K562 (cell line): Measurements from ENCODE around the gene TMED4. TPM values are rescaled to one million over a fixed set of nuclear protein-coding genes. Genes with fewer than 3 reads are reported as not detected.

Experiments
- CEBPB ChIP-seq: fragments of 450-650 bp; IDR thresholded peaks from 2 replicates; pipeline ENCODE4 v1.6.1; 2016; ENCODE audit warnings: missing genetic modification characterization, missing compliant biosample characterization
- FOXA3 ChIP-seq, 2 experiments: fragments of 450-650 bp in 1 of 2; sonication (generic) in 1 of 2; formaldehyde crosslinking; IDR thresholded peaks in 1 of 2; conservative IDR thresholded peaks in 1 of 2; 2 replicates each; pipeline versions ENCODE4 v1.4.0 to v1.8.0; 2020 to 2022; ENCODE audit warnings: mild to moderate bottlenecking in 2 of 2, missing genetic modification reagents in 1 of 2
- FOXK1 ChIP-seq: sonication (generic); formaldehyde crosslinking; IDR thresholded peaks from 2 replicates; pipeline ENCODE4 v1.8.0; 2022; ENCODE audit warnings: missing genetic modification reagents, mild to moderate bottlenecking, borderline replicate concordance
- GTF2E2 ChIP-seq: fragments of 200-800 bp; sonication (Bioruptor generic); IDR thresholded peaks from 2 replicates; pipeline ENCODE4 v1.6.1; 2016; ENCODE audit warnings: missing genetic modification characterization, missing compliant biosample characterization
- GTF2F1 ChIP-seq: IDR thresholded peaks from 2 replicates; pipeline ENCODE4 v1.6.1; 2011; ENCODE audit warnings: low read depth, low read length, improper control_type of control experiment
- IFI16 ChIP-seq: fragments of 250-450 bp; sonication (Bioruptor Pico); IDR thresholded peaks from 2 replicates; pipeline ENCODE4 v2.1.2; 2022; ENCODE audit warnings: mild to moderate bottlenecking, inconsistent platforms
- KAT7 ChIP-seq: sonication (generic); formaldehyde crosslinking; IDR thresholded peaks from 2 replicates; pipeline ENCODE4 v1.8.0; 2022; ENCODE audit warnings: missing genetic modification reagents, mild to moderate bottlenecking, borderline replicate concordance
- MBD2 ChIP-seq: sonication (generic); IDR thresholded peaks from 2 replicates; pipeline ENCODE4 v1.6.1; 2016; ENCODE audit warnings: low read depth, borderline replicate concordance
- POLR2H ChIP-seq: IDR thresholded peaks from 2 replicates; pipeline ENCODE4 v1.6.1; 2016; ENCODE audit warnings: missing genetic modification characterization, low read depth, mild to moderate bottlenecking, control low read depth, missing compliant biosample characterization, moderate library complexity
- POLR3A ChIP-seq: IDR thresholded peaks from 2 replicates; pipeline ENCODE4 v1.6.1; 2011; ENCODE audit warnings: borderline replicate concordance, mild to moderate bottlenecking, moderate library complexity; ENCODE audit not compliant: insufficient read length, insufficient read depth; ENCODE audit errors: extremely low read depth
- SP1 ChIP-seq: sonication (generic); formaldehyde crosslinking; IDR thresholded peaks from 2 replicates; pipeline ENCODE4 v1.8.1; 2022; ENCODE audit warnings: mild to moderate bottlenecking, missing genetic modification reagents
- SP2 ChIP-seq: IDR thresholded peaks from 2 replicates; pipeline ENCODE4 v1.6.1; 2011; ENCODE audit warnings: mild to moderate bottlenecking, low read depth, low read length, moderate library complexity; ENCODE audit not compliant: poor library complexity, severe bottlenecking; ENCODE audit errors: extremely low read depth
- SREBF2 ChIP-seq: sonication (generic); formaldehyde crosslinking; IDR thresholded peaks from 2 replicates; pipeline ENCODE4 v1.4.0; 2020; ENCODE audit warnings: mild to moderate bottlenecking, missing genetic modification reagents
- TOE1 ChIP-seq, 2 experiments: fragments of 450-650 bp in 1 of 2; sonication (generic) in 1 of 2; formaldehyde crosslinking in 1 of 2; IDR thresholded peaks; 2 replicates each; pipeline versions ENCODE4 v1.7.1 to v1.8.0; 2016 to 2022; ENCODE audit warnings: borderline replicate concordance in 2 of 2, mild to moderate bottlenecking in 2 of 2, antibody characterized with exemption in 1 of 2, inconsistent platforms in 1 of 2, low read depth in 1 of 2, missing genetic modification reagents in 1 of 2, moderate library complexity in 1 of 2
- ZNF232 ChIP-seq: sonication (generic); formaldehyde crosslinking; IDR thresholded peaks from 2 replicates; pipeline ENCODE4 v1.8.0; 2022; ENCODE audit warnings: mild to moderate bottlenecking, missing genetic modification reagents
- ZNF311 ChIP-seq: fragments of 250-450 bp; sonication (Bioruptor Pico); IDR thresholded peaks from 2 replicates; pipeline ENCODE4 v1.4.0; 2020; ENCODE audit warnings: mild to moderate bottlenecking, moderate library complexity
- ZNF584 ChIP-seq: fragments of 200-800 bp; sonication (Bioruptor generic); IDR thresholded peaks from 2 replicates; pipeline ENCODE4 v1.6.1; 2016; ENCODE audit warnings: low read depth, mild to moderate bottlenecking, missing genetic modification characterization, missing compliant biosample characterization
- polyA plus RNA-seq, 8 experiments: library from polyadenylated mRNA; depleted of rRNA in 4 of 8; stranded (reverse) in 5 of 8; unstranded in 3 of 8; fragments of >200 nt; fragmentation: Nextera tagmentation in 2 of 8; fragmentation: Illumina TruSeq in 1 of 8; extraction: Ambion mirVana in 2 of 8; extraction: Trizol in 1 of 8; gene quantifications; 2 replicates each; pipeline versions ENCODE4 v1.2.1 to v1.2.3, GENCODE V29; 2011 to 2014; ENCODE audit warnings: inconsistent platforms in 1 of 8, missing spikeins in 1 of 8
- total RNA-seq, 7 experiments: library from RNA; depleted of rRNA in 6 of 7; stranded (reverse); fragments of >200 nt in 6 of 7; fragmentation: Illumina TruSeq in 2 of 7; extraction: Trizol in 2 of 7; gene quantifications; 2 replicates each; pipeline versions ENCODE4 v1.2.1 to v1.2.3, GENCODE V29; 2011 to 2021; ENCODE audit warnings: low replicate concordance in 1 of 7
- TF ChIP-seq, protein P1 (sequence below): fragments of 450-650 bp; formaldehyde crosslinking; IDR thresholded peaks from 2 replicates; pipeline ENCODE4 v1.4.0; 2020; ENCODE audit warnings: mild to moderate bottlenecking, moderate library complexity
- TF ChIP-seq, protein P2 (sequence below): fragments of 450-650 bp; IDR thresholded peaks from 2 replicates; pipeline ENCODE4 v1.6.1; 2016
- TF ChIP-seq, protein P3 (sequence below): fragments of 250-450 bp; sonication (Bioruptor Pico); IDR thresholded peaks from 2 replicates; pipeline ENCODE4 v1.8.0; 2021; ENCODE audit warnings: borderline replicate concordance, mild to moderate bottlenecking, moderate library complexity; ENCODE audit not compliant: poor library complexity, severe bottlenecking
- TF ChIP-seq, protein P4 (sequence below): sonication (generic); formaldehyde crosslinking; IDR thresholded peaks from 2 replicates; pipeline ENCODE4 v1.8.0; 2022; ENCODE audit warnings: mild to moderate bottlenecking, low read depth, missing genetic modification reagents
- TF ChIP-seq, protein P5 (sequence below): sonication (generic); formaldehyde crosslinking; IDR thresholded peaks from 2 replicates; pipeline ENCODE4 v1.8.0; 2022; ENCODE audit warnings: mild to moderate bottlenecking, missing genetic modification reagents

TMED4 gene
- total and polyA plus RNA-seq, 9 of the 15 experiments (the other 6 are each of a cell fraction or from before 2014, with no cell fraction given) = 20.3 to 64.0 (median 42.1) TPM

DNA sequence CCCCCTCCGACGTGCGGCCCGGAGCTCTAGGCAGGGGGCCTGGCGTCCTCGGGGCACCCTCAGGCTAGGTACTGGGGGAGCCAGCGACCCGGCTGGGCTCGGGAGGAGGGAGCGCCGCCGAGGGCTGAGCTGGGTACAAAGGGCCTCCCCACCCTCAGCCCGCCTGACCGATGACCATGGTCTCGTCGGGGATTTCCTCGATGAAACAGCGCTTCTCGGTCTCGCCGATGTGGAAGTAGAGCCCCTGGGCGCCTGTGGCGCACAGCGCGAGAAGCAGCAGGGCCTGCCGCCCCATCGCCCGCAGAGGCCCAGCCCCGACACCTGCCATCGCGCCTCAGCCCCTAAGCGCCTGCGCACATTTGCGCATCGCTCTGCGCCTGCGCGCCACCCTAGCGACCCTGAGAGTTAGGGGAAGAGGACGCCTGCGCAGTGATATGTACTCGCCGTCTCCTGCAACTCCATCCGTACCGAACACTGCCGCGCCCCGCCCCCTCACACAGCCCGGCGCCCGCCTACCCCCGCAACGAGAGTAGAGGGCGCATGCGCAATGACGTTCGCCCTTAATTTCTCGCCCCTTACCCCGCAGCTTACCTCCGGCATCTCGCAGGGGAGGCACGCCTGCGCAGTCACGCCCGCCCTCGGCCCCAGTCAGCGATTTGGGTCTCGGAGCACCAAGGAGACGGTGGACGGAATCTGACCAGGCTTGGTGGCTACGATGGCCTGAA is at the start of gene TMED4 (continued):
- TF ChIP-seq ZNF584 (CRISPR knock-in tag) (no peak), IFI16 (CRISPR knock-in tag) (no peak), FOXK1 (no peak), TOE1 (IDR thresholded peaks at IDR 0.05; ENCODE audit: borderline replicate concordance) (no peak), TOE1 (CRISPR knock-in tag; IDR thresholded peaks at IDR 0.05; ENCODE audit: borderline replicate concordance, low read depth) (no peak), ZNF232 (CRISPR knock-in tag) (no peak), MBD2 (no peak), SP1 (CRISPR knock-in tag) (peak; percentile 83), ZNF311 (no peak), POLR2H (peak; percentile 73), FOXA3 (CRISPR knock-in tag; conservative IDR thresholded peaks at IDR 0.05 in 1 of 2, IDR thresholded peaks at IDR 0.05 in 1 of 2) (no peak), KAT7 (CRISPR knock-in tag) (no peak), SP2 (no peak), GTF2F1 (no peak; the same call in 1 of the 2 replicates), GTF2E2 (tag) (no peak), CEBPB (tag) (no peak), POLR3A (no peak), SREBF2 (CRISPR knock-in tag) (no peak)
- TF ChIP-seq, protein P1, sequence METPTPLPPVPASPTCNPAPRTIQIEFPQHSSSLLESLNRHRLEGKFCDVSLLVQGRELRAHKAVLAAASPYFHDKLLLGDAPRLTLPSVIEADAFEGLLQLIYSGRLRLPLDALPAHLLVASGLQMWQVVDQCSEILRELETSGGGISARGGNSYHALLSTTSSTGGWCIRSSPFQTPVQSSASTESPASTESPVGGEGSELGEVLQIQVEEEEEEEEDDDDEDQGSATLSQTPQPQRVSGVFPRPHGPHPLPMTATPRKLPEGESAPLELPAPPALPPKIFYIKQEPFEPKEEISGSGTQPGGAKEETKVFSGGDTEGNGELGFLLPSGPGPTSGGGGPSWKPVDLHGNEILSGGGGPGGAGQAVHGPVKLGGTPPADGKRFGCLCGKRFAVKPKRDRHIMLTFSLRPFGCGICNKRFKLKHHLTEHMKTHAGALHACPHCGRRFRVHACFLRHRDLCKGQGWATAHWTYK = no peak
- TF ChIP-seq, protein P2, sequence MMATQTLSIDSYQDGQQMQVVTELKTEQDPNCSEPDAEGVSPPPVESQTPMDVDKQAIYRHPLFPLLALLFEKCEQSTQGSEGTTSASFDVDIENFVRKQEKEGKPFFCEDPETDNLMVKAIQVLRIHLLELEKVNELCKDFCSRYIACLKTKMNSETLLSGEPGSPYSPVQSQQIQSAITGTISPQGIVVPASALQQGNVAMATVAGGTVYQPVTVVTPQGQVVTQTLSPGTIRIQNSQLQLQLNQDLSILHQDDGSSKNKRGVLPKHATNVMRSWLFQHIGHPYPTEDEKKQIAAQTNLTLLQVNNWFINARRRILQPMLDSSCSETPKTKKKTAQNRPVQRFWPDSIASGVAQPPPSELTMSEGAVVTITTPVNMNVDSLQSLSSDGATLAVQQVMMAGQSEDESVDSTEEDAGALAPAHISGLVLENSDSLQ = no peak; the same call in 1 of the 2 replicates
- TF ChIP-seq, protein P3, sequence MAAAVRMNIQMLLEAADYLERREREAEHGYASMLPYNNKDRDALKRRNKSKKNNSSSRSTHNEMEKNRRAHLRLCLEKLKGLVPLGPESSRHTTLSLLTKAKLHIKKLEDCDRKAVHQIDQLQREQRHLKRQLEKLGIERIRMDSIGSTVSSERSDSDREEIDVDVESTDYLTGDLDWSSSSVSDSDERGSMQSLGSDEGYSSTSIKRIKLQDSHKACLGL (CRISPR knock-in tag) = no peak
- TF ChIP-seq, protein P4, sequence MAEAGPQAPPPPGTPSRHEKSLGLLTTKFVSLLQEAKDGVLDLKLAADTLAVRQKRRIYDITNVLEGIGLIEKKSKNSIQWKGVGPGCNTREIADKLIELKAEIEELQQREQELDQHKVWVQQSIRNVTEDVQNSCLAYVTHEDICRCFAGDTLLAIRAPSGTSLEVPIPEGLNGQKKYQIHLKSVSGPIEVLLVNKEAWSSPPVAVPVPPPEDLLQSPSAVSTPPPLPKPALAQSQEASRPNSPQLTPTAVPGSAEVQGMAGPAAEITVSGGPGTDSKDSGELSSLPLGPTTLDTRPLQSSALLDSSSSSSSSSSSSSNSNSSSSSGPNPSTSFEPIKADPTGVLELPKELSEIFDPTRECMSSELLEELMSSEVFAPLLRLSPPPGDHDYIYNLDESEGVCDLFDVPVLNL (CRISPR knock-in tag) = no peak
- TF ChIP-seq, protein P5, sequence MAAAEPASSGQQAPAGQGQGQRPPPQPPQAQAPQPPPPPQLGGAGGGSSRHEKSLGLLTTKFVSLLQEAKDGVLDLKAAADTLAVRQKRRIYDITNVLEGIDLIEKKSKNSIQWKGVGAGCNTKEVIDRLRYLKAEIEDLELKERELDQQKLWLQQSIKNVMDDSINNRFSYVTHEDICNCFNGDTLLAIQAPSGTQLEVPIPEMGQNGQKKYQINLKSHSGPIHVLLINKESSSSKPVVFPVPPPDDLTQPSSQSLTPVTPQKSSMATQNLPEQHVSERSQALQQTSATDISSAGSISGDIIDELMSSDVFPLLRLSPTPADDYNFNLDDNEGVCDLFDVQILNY (CRISPR knock-in tag) = no peak
